Pulmonary artery endothelial cell (primary cell): Measurements from ENCODE around the gene APOF. TPM values are rescaled to one million over a fixed set of nuclear protein-coding genes. Genes with fewer than 3 reads are reported as not detected.
"Not testable (repeated sequence)": the region's sequence is repeated elsewhere in the genome, so short reads cannot be mapped to it uniquely, and the experiment has no call there.

Experiments
- DNase-seq: peaks from one replicate; pipeline ENCODE4 v3.0.0-alpha.2; 2011; ENCODE audit warnings: low read depth, low spot score
- total RNA-seq: library from RNA; depleted of rRNA; stranded (reverse); fragments of >200 nt; gene quantifications from 2 replicates; pipeline ENCODE4 v1.2.3, GENCODE V29; 2014

Gene APOF
- total RNA-seq, result not detected in 2 replicates

DNA sequence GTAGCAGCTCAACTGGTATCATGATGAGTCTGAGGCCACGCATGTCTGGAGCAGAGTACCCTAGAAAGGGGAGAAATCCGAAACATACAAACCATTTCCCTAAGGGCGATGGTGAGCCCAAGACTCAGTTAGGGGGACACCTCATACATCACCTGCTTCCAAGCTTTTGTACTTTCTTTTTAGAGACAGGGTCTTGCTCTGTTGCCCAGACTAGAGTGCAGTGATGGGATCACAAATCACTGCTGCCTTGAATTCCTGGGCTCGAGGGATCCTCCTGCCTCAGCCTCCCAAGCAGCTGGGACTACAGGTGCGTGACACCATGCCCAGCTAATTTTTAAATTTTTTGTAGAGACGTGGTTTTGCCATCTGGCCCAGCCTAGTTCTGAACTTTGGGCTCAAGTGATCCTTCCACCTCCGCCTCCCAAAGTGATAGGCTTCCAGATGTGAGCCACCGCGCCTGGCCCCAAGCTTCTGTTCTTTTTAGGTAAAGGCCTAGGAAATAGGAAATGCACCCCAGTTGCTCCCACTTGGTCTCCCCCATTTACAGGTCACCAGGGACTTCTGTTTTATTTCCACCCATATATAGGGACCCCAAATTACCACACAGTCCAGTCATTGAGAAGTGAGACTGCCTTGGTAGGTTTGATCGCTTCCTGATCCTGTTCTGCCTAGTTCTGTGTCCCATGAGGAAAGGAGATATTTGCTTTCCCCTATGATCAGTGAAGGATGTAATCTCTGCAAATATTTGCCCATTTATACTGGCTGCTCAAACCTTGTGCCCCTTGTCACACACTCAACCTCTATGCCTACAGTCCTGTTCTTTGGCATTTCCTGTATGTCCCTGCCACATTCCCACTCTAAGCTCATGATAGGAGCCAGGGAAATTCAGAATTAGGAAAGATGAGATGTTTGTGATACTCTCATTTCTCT is at the start of gene APOF:
Gene APOF, minus strand, starts transcription at position 728 of the 930 bp plus-strand sequence. Its CDS starts 112 bp downstream, at position 616.
- DNase-seq, result no peak

DNA sequence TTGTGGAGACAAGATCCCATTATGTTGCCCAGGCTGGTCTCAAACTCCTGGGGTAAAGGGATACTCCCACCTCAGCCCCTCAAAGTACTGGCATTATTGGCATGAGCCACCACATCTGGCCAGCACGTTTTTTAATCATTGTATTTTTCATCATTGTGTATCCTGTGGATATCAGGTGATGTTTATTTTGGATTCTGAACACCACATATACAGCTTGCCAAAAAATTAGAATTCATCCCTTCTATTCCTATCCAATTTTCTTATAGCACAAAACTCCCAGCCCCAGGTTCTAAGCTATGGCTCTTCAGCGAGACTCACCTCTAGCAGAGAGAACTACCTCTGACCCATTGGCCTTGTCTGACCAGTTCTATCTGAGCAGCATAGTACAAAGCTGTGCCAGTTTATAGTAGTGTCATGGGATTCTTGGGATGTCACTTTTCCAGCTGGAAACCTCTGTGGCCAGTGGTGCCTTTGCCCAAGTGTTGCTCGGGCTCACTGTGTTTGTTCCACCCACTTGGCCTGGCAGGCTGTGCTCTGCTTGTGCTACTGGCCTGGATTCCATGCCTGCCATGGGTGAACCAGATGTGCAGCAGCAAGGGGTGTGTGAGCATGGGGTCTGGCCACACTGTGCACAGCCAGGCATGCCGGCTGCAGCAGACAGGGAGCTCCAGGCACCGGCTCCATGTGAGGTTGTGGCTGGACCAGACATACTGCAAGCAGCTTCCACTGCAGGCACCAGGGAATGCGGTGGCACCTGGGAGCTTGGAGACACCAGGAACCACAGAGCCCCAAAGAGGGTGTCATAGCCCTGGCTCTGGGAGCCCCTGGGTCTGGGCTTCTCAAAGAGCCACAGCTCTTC is 49.4 kb upstream of the APOF start:
- DNase-seq, result no peak

DNA sequence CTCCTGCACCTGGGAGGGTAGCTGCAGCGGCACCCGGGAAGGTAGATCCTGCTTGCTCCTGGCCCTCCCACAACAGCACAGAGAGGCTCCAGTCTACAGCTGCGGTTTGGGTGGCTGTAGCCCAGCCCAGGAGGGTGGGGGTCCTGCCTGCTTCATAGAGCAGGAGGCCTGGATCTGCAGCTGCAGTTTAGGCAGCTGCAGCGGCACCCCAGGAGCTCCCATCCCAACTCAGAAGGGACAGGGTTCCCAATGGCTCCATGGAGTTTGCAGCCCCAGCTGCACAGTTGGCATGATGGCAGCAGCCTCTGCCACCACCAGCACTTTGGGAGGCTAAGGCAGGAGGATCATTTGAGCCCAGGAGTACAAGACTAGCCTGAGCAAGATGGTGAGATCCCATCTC is 48.1 kb upstream of the APOF start:
- no peak for DNase-seq

GRCh38 chr12:56408799-56409417 is 46.3 kb upstream of the APOF start:
- no peak for DNase-seq

DNA sequence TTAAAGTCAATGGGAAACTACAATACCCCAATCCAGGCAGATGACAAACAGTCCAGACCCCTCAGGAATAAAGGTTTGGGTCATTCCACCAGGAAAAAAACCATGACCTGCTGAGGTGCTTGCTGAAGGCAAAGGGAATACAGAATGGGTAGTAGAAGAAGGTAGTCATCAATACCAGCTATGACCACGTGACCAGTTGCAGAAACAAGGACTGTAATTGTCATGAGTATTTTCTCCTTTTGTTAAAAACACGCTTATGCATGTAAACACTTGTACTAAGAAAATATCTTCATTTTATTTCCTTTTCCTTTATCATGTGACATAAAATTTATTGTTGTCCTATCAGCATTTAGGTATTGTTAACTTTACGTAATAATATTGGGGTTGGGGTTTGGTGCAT is 41.6 kb upstream of the APOF start:
- not testable (repeated sequence) for DNase-seq

DNA sequence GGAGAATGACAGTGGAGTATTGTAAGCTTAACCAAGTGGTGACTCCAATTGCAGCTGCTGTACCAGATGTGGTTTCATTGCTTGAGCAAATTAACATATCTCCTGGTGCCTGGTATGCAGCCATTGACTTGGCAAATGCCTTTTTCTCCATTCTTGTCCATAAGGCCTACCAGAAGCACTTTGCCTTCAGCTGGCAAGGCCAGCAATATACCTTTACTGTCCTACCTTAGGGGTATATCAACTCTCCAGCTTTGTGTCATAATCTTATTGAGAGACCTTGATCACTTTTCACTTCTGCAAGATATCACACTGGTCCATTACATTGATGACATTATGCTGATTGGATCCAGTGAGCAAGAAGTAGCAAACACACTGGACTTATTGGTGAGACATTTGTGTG is 39.0 kb upstream of the APOF start:
- DNase-seq, result not testable (repeated sequence)

DNA sequence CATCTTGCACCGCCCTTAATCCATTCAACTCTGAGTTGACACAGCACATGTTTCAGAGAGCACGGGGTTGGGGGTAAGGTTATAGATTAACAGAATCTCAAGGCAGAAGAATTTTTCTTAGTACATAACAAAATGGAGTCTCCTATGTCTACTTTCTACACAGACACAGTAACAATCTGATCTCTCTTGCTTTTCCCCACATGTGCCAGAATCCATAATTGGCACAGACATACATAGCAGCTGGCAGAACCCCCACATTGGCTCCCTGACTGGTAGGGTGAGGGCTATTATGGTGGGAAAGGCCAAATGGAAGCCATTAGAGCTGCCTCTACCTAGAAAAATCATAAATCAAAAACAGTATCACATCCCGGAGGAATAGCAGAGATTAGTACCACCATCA is 38.5 kb upstream of the APOF start:
- not testable (repeated sequence) for DNase-seq

DNA sequence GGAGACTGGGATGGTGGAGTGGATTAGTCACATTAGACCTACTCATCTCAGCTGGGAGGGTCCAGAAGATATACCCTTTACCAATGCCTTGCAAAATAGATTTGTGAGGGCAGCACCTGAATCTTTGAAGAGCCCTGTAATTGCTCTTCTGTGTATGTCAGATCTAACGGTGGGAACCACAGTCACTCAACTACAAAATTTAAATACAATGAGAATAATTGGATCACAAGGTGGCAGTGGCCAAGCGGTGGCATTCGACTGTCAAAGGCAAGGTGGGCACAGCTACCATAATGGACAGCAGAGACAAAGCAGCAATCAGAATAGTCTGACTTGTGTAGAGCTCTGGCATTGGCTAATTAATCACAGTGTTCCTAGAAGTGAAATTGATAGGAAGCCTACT is 36.8 kb upstream of the APOF start:
- not testable (repeated sequence) for DNase-seq

- no peak for DNase-seq
Measured at GRCh38 chr12:56398324-56398723, 35.7 kb upstream of the APOF start.

GRCh38 chr12:56392331-56392730 is 29.7 kb upstream of the APOF start:
- DNase-seq, result no peak

GRCh38 chr12:56391721-56392120 is 29.1 kb upstream of the APOF start:
- no peak for DNase-seq

GRCh38 chr12:56389412-56389811 is 26.8 kb upstream of the APOF start:
- DNase-seq, result no peak

- DNase-seq, result no peak
Measured at GRCh38 chr12:56387152-56387736, 24.6 kb upstream of the APOF start.

DNA sequence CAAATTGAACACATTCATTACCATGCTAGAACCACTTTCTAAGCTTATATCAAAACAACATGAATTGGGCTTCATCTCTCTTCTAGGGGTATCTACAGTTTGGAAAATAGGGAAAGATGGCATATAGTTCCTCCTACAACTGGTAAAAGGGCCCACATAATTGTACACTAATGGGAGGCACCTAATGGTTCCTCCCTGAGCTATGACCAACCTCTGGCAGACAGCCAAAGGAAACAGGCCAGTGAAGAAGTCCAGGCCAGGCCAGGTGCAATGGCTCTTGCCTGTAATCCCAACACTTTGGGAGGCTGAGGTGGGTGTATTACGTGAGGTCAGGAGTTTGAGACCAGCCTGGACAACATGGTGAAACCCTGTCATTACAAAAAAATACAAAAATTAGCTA is 23.2 kb upstream of the APOF start:
- no peak for DNase-seq

DNA sequence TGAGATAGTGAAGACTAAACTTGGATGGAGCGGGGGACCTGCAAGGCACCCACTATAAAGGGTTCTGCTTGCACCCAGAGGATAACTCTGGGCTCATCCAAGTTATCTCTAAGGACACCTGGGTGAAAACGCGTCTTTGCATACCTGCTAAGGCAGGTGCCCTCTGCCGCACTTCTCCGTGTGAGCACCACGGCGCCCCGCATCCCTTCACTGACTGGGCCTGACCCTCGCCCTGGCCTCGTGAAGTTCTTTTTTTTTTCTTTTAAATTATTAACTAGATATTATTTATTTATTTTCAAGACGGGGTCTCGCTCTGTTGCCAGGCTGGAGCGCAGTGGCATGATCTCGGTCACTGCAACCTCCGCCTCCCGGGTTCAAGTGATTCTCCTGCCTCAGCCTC is 20.0 kb upstream of the APOF start:
- no peak for DNase-seq

DNA sequence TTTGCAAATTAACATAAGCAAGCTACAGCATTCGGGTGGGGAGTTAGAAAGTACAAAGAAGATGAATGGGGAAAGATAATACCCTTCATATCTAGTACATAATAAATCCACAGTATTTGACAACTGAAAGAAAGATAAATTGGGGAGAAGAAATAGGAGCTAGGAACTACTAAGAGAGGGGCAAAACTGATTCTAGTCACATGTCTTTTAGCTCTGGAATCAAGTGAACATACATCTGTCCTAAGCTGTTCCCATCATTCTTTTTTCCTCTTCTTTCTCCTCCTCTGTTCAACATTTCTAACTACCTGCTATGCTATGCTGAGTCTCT is 15.3 kb upstream of the APOF start:
- DNase-seq, result no peak

- DNase-seq, result no peak
Measured at GRCh38 chr12:56377310-56377988, 14.8 kb upstream of the APOF start.

DNA sequence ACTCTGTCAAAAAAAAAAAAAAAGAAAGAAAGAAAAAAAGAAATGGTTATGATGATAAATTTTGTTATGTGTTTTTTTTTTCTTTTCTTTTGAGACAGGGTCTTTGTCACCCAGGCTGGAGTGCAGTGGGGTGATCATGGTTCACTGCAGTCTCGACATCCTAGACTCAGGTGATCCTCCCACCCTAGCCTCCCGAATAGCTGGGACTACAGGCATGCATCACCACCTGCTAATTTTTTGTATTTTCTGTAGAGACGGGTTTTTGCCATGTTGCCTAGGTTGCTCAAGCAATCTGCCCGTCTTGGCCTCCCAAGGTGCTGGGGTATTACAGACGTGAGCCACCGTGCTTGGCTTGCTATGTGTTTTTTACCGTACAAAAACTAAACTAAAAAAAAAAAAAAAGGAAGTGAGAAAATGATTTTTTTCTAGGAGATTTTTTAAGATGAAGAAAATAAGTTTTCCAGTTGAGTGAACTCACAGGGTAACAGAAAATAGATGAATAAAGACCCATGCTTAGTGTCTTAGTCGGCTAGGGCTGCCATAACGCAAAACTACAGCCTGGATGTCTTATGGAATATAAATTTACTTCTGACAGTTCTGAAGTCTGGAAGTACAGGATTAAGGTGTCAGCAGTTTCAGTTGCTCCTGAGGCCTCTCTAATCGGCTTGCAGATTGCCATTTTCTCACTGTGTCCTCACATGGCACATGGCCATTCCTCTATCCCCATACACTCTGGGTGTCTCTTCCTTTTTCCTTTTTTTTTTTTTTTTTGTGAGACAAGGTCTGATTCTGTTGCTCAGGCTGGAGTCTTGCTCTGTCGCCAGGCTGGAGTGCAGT is 13.2 kb upstream of the APOF start:
- no peak for DNase-seq

DNA sequence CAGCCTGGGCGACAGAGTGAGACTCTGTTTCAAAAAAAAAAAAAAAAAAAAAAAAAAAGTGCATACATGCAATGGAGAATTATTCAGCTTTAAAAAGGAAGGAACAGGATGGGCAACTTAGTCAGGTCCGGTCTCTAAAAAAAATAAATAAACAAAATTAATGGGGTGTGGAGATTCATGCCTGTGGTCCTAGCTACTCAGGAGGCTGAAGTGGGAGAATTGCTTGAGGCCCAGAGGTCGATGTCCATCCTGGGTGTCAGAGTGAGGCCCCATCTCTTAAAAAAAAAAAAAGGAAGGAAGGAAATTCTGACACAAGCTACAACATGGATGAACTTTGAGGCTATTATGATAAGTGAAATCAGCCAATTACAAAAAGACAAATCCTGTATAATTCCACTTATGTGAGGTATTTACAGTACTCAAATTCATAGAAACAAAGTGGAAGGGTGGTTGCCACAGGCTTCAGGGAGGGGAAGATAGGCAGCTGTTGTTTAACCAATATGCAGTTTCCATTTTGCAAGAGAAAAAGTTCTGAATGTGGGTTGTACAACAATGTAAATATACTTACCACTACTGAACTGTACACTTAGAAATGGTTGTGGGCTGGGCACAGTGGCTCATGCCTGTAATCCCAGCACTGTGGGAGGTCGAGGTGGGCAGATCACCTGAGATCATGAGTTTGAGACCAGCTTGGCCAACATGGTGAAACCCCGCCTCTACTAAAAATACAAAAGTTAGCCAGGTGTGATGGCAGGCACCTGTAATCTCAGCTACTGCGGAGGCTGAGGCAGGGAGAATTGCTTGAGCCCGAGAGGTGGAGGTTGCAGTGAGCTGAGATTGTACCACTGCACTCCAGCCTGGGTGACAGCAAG is 12.3 kb upstream of the APOF start:
- DNase-seq, result no peak
